AG09319 (cell line): ENCODE data around the gene PRG2.

Experiments used
- DNase-seq: peaks from one replicate; pipeline ENCODE4 v3.0.0-alpha.2; 2010; ENCODE audit warnings: low read depth; ENCODE audit errors: extremely low read depth
- TF ChIP-seq, protein P1 (sequence below): IDR thresholded peaks from 2 replicates; pipeline ENCODE4 v1.5.1; 2011; ENCODE audit warnings: low read depth, mild to moderate bottlenecking, inconsistent platforms, low read length, moderate library complexity

The PRG2 gene

DNA sequence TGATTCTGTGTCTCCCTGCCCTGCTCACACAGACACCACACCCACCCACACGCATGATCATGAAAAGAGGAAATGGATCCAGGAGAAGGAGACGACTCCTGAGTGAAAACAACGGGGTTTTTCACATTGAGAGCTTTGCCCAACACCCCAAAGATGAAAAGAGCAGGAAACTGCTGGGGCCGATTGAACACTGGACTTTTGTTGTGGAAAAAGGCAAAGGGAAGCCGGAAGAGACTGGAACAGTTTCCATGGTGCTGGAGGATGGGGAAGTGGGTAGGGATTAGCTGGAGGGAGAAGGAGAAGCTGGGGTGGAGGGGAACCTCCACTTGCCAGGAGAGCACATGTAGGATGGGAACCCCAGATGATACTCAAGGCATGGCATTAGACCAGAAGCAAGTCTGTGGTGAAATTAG lies 41.7 kb upstream of the PRG2 start:
- TF ChIP-seq, protein P1, sequence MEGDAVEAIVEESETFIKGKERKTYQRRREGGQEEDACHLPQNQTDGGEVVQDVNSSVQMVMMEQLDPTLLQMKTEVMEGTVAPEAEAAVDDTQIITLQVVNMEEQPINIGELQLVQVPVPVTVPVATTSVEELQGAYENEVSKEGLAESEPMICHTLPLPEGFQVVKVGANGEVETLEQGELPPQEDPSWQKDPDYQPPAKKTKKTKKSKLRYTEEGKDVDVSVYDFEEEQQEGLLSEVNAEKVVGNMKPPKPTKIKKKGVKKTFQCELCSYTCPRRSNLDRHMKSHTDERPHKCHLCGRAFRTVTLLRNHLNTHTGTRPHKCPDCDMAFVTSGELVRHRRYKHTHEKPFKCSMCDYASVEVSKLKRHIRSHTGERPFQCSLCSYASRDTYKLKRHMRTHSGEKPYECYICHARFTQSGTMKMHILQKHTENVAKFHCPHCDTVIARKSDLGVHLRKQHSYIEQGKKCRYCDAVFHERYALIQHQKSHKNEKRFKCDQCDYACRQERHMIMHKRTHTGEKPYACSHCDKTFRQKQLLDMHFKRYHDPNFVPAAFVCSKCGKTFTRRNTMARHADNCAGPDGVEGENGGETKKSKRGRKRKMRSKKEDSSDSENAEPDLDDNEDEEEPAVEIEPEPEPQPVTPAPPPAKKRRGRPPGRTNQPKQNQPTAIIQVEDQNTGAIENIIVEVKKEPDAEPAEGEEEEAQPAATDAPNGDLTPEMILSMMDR: no peak
- no peak for DNase-seq

DNA sequence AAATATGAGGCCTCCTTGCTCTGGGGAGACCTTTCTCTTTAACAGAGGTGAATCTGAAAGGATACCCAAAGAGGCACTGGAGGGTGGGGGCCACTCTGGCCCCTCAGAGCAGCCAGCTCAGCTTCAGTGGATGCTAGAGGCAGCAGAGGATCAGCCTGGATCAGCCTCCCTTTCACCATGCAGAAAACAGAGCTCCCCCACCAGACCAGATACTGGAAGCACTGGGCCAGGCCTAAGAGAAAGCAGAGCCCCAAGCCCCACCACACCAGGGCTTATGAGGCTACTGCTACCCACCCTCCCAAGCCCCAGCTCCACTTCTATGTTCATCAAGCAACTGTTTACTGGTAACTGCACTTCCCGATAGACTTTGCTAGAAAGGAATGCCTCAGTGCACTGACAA lies 40.5 kb upstream of the PRG2 start:
- DNase-seq: no peak
- TF ChIP-seq, protein P1: no peak

DNA sequence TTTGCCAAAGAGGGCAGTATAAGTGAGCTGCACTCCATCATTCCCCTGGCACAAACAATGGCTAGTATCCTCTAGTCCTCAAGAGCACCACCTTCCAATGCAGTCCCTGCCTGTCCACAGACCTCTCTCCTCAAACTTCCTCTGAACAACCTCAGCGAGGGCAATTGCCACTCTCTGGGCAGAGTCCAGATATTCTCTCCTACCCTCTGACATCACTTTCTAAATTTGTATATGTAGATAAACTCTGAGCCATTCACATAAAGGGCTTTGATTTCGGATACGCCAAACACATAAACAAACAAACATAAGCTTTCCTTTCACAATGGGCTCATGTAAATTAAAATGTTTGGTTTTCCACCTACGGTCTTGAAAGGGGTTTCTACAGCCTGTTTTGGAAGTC lies 39.5 kb upstream of the PRG2 start:
- TF ChIP-seq, protein P1: no peak
- DNase-seq: no peak

DNA sequence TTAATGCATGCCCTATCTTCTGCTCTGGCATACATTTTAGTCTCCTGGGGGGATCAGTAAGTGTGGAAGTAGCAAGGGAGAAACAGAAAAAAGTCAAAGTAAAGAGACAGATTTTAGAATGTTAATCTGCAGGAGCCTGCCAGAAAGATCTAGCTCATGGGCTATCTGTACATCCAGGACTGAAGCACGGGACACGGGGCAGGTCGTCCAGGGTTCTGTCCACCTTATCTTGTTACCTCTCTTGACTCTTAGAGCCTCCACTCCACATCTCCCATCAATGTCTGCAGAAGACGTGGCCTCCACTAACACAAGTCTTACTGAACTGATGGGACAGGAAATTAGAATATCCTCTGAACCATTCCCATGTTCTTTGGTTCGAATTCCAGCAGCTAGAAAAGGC lies 38.2 kb upstream of the PRG2 start:
- TF ChIP-seq, protein P1: no peak
- no peak for DNase-seq

DNA sequence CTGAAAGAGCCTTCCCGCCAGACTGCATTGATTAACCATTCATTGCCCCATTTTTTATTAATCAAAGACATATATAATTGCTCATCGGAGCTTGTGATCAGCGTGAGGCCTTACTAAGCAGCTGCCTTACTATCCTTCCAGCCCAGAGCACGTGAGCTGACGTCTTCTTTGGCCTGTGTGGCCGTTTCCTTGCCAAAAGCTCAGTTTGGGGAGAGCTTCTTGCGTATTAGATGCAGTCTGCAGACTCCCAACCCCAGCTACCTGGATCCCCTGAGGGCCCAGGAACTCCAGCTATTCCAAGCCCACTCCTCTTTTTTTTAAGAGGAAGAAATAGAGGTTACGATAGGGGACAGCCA lies 37.3 kb upstream of the PRG2 start:
- DNase-seq: no peak
- TF ChIP-seq, protein P1: no peak

DNA sequence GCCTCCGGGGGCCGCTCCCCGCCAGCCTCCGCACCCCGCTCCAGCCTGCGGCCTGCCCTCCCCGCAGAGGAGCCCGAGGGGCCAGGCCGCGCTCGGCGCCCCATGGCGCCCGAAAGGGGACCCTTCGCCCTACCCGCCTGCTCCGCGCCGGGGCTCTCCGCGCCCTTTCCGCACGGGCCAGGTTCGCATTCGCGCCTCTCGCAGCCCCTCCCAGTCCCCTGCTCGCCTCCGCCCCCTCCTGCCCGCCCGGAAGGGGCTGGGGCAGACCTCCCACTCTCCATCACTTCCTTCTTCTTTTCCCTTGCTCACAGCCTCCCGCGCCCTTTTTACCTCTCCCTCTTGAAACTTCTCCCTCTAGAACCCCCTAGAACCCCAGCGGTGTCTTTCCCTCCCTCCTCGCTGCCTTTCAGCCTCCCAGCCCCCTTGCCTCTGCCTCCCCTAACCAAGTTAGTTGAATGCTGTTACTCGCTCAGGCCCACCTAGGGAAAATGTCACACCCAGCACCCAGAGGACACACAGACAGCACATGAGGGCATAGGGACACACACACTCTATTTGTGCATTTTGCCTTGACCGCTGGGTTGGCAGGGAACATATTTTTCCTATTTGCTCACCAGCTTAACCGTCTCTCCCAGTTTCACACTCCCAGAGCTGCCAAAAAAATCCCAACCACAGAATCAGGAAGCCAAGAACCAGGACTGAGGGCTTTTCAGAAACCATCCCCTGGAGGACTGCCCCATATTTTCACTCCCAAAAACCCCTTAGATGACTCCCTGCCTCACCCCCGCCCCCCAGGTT lies 36.7 kb upstream of the PRG2 start, which contains the start of gene SLC43A3:
Gene SLC43A3 (minus strand): TSS at position 193 of the 798 bp plus-strand sequence. CDS start 949 bp downstream, outside the sequence.
- peak; percentile 69 for DNase-seq
- TF ChIP-seq, protein P1: no peak

DNA sequence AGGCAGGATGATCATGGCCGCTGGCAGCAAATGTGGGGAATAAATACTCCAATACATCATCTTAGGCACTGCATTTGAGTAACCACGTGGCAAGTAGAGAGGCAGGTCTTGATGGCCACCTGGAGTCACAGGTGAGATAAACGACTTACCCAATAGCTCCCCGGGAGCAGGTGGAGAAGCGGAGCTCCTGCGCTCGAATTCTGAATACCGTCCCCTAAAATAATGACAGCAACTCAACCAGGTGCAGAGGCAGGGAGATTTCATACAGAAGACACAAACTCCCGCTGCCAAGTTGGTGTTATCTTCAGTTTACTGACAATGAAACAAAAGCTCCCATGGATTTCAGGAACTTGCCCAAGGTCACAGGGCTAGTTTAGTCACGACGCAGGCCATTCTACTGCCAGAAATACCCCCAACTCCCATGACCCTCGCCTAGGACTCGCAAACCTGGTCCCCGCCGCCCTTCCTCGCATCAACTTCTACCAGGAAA lies 36.0 kb upstream of the PRG2 start:
- DNase-seq: no peak
- TF ChIP-seq, protein P1: no peak
